Measurements from ENCODE around the gene PPM1K.

Gene PPM1K

DNA sequence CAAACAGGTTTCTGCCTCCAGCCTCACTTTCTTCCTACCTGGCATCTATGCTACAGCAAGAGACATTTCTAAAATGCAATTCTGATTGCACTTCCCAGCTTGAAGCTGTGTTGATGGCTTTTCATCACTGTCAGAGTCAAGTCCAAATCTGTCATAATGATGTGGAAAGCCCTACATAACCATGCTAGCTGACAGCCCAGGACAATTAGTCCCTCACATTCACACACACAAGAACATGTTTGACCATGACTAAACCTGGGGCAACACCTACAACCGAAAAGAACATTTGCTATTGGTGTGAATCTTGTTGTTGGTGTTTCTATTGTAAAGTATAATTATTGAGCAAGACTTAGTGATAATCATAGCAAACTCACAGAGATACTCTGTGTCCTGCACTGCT lies 58.2 kb downstream of the PPM1K start:
- Histone ChIP-seq H2BK12ac (ENCODE audit: low read length in 2 of 2) (no peak overlapping the region), H2BK120ac (ENCODE audit: low read depth, low read length) (no peak overlapping the region), H3K4me2 (ENCODE audit: low read length, poor library complexity, severe bottlenecking) (no peak overlapping the region), H4K91ac (ENCODE audit: low read length) (no peak overlapping the region), H3K14ac (ENCODE audit: low read length in 2 of 2) (no peak overlapping the region), H3K18ac (ENCODE audit: low read depth in 1 of 2, low read length in 2 of 2) (no peak overlapping the region), H2AFZ (ENCODE audit: low read depth, low read length) (no peak overlapping the region), H3K9ac (ENCODE audit: low read length) (no peak overlapping the region), H3K23ac (ENCODE audit: low read length in 2 of 2) (no peak overlapping the region), H3K79me1 (replicated peaks; ENCODE audit: low read length, poor library complexity, severe bottlenecking) (no peaks in the 10 kb centered on the region), H4K8ac (ENCODE audit: low read length) (no peak overlapping the region), H3K27ac (ENCODE audit: low read length, poor library complexity, severe bottlenecking) (no peak overlapping the region), H3K27me3 (ENCODE audit: control insufficient read depth in 1 of 2, insufficient read depth in 1 of 2, low read length in 2 of 2) (no peaks in the 10 kb centered on the region), H2AK5ac (ENCODE audit: low read length, severe bottlenecking) (no peak overlapping the region), H3K36me3 (ENCODE audit: control insufficient read depth in 1 of 2, insufficient read depth in 2 of 2, low read depth in 1 of 2, low read length in 2 of 2) (no peaks in the 10 kb centered on the region), H3K4ac (ENCODE audit: low read depth in 1 of 2, low read length in 2 of 2) (no peak overlapping the region), H2BK5ac (ENCODE audit: low read depth, low read length, poor library complexity, severe bottlenecking) (no peak overlapping the region), H3K9me3 (ENCODE audit: control insufficient read depth, low read length) (no peaks in the 10 kb centered on the region), H3K4me3 (ENCODE audit: insufficient read depth in 1 of 2, low read depth in 1 of 2, low read length in 2 of 2) (no peak overlapping the region), H2BK15ac (ENCODE audit: low read depth, poor library complexity, severe bottlenecking) (no peak overlapping the region), H3K4me1 (ENCODE audit: control insufficient read depth, insufficient read depth, low read depth, low read length) (no peaks in the 10 kb centered on the region)
- no CpG with 5 or more reads among the region's 1 CpG for WGBS
- DNase-seq = no peak

DNA sequence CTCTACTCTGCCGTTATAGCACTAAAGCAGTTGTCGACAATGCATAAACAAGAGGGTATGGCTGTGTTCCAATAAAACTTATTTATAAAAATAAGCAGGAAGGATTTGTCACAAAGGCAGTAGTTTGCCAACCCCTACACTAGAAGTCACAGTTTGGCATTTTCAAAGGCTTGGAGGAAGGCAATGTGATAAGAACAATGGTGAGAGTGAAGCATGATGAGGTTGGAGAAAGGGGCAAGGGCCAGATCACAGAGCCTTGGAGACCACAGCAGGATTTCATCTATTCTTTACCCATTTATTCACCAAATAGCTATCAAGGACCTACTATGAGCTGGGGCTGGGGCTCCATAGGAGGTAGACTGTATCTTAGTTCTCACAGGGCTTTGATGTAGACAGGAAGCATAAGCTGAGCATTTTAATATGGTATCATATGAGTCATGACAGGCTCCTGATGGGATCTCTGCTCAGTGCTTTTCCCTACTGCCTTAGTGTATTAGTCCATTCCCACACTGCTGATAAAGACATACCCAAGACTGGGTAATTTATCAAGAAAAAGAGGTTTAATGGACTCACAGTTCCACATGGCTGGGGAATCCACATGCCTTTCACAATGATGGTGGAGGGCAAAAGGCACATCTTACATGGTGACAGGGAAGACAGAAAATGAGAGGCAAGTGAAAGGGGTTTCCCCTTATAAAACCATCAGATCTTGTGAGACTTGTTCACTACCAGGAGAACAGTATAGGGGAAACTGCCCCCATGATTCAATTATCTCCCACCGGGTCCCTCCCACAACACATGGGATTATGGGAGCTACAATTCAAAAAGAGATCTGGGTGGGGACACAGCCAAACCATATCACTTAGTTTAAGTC lies 58.9 kb downstream of the PPM1K start:
- no peak overlapping the region for H2BK15ac ChIP-seq (ENCODE audit: low read depth, poor library complexity, severe bottlenecking)
- no peak overlapping the region for H3K9ac ChIP-seq (ENCODE audit: low read length)
- no peaks in the 10 kb centered on the region for H3K36me3 ChIP-seq (ENCODE audit: control insufficient read depth in 1 of 2, insufficient read depth in 2 of 2, low read depth in 1 of 2, low read length in 2 of 2)
- H3K23ac ChIP-seq (ENCODE audit: low read length in 2 of 2) = no peak overlapping the region
- no peak overlapping the region for H4K91ac ChIP-seq (ENCODE audit: low read length)
- peak overlapping the region in 1 of 2 experiments; percentile 21 for H3K18ac ChIP-seq (ENCODE audit: low read depth in 1 of 2, low read length in 2 of 2)
- H3K4ac ChIP-seq (ENCODE audit: low read depth in 1 of 2, low read length in 2 of 2) = no peak overlapping the region
- H4K8ac ChIP-seq (ENCODE audit: low read length) = no peak overlapping the region
- no peak overlapping the region for H2AK5ac ChIP-seq (ENCODE audit: low read length, severe bottlenecking)
- no peak overlapping the region for H2AFZ ChIP-seq (ENCODE audit: low read depth, low read length)
- H3K14ac ChIP-seq (ENCODE audit: low read length in 2 of 2) = no peak overlapping the region
- H3K27me3 ChIP-seq (ENCODE audit: control insufficient read depth in 1 of 2, insufficient read depth in 1 of 2, low read length in 2 of 2) = no peaks in the 10 kb centered on the region
- H3K27ac ChIP-seq (ENCODE audit: low read length, poor library complexity, severe bottlenecking) = no peak overlapping the region
- no peak overlapping the region for H3K4me3 ChIP-seq (ENCODE audit: insufficient read depth in 1 of 2, low read depth in 1 of 2, low read length in 2 of 2)
- DNase-seq = peak; percentile 32
- no peaks in the 10 kb centered on the region for H3K79me1 ChIP-seq (replicated peaks; ENCODE audit: low read length, poor library complexity, severe bottlenecking)
- no peak overlapping the region for H2BK120ac ChIP-seq (ENCODE audit: low read depth, low read length)
- no peak overlapping the region for H2BK12ac ChIP-seq (ENCODE audit: low read length in 2 of 2)
- no peaks in the 10 kb centered on the region for H3K9me3 ChIP-seq (ENCODE audit: control insufficient read depth, low read length)
- no peak overlapping the region for H2BK5ac ChIP-seq (ENCODE audit: low read depth, low read length, poor library complexity, severe bottlenecking)
- no peaks in the 10 kb centered on the region for H3K4me1 ChIP-seq (ENCODE audit: control insufficient read depth, insufficient read depth, low read depth, low read length)
- no peak overlapping the region for H3K4me2 ChIP-seq (ENCODE audit: low read length, poor library complexity, severe bottlenecking)
- whole genome bisulfite sequencing = 92% methylated on average over 3 of the region's 3 CpGs

DNA sequence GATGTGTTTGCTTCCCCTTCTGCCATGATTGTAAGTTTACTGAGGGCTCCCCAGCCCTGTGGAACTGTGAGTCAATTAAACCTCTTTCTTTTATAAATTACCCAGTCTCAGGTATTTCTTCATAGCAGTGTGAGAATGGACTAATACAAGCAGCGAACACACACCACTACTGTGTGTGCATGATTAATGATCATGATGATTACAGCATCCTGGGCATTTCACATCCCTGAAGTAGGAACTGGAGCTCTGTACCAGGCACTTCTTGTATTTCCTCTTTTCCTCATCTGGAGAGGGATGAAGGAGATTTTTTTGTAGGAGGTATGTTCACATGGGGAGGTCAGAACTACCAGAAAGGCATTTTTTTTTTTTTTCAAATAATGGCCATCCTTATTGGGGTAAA lies 60.8 kb downstream of the PPM1K start:
- H3K27ac ChIP-seq (ENCODE audit: low read length, poor library complexity, severe bottlenecking) = no peak overlapping the region
- no peak overlapping the region for H2BK120ac ChIP-seq (ENCODE audit: low read depth, low read length)
- no peak overlapping the region for H3K9ac ChIP-seq (ENCODE audit: low read length)
- no peaks in the 10 kb centered on the region for H3K27me3 ChIP-seq (ENCODE audit: control insufficient read depth in 1 of 2, insufficient read depth in 1 of 2, low read length in 2 of 2)
- H2AK5ac ChIP-seq (ENCODE audit: low read length, severe bottlenecking) = no peak overlapping the region
- H2BK5ac ChIP-seq (ENCODE audit: low read depth, low read length, poor library complexity, severe bottlenecking) = no peak overlapping the region
- H3K23ac ChIP-seq (ENCODE audit: low read length in 2 of 2) = no peak overlapping the region
- H4K8ac ChIP-seq (ENCODE audit: low read length) = no peak overlapping the region
- no CpG with 5 or more reads among the region's 1 CpG for WGBS
- H2BK15ac ChIP-seq (ENCODE audit: low read depth, poor library complexity, severe bottlenecking) = no peak overlapping the region
- H3K4ac ChIP-seq (ENCODE audit: low read depth in 1 of 2, low read length in 2 of 2) = no peak overlapping the region
- H3K79me1 ChIP-seq (replicated peaks; ENCODE audit: low read length, poor library complexity, severe bottlenecking) = no peaks in the 10 kb centered on the region
- no peaks in the 10 kb centered on the region for H3K9me3 ChIP-seq (ENCODE audit: control insufficient read depth, low read length)
- H3K4me2 ChIP-seq (ENCODE audit: low read length, poor library complexity, severe bottlenecking) = no peak overlapping the region
- H3K18ac ChIP-seq (ENCODE audit: low read depth in 1 of 2, low read length in 2 of 2) = no peak overlapping the region
- no peaks in the 10 kb centered on the region for H3K4me1 ChIP-seq (ENCODE audit: control insufficient read depth, insufficient read depth, low read depth, low read length)
- no peaks in the 10 kb centered on the region for H3K36me3 ChIP-seq (ENCODE audit: control insufficient read depth in 1 of 2, insufficient read depth in 2 of 2, low read depth in 1 of 2, low read length in 2 of 2)
- DNase-seq = no peak
- H3K4me3 ChIP-seq (ENCODE audit: insufficient read depth in 1 of 2, low read depth in 1 of 2, low read length in 2 of 2) = no peak overlapping the region
- H4K91ac ChIP-seq (ENCODE audit: low read length) = no peak overlapping the region
- no peak overlapping the region for H3K14ac ChIP-seq (ENCODE audit: low read length in 2 of 2)
- no peak overlapping the region for H2AFZ ChIP-seq (ENCODE audit: low read depth, low read length)
- H2BK12ac ChIP-seq (ENCODE audit: low read length in 2 of 2) = no peak overlapping the region

DNA sequence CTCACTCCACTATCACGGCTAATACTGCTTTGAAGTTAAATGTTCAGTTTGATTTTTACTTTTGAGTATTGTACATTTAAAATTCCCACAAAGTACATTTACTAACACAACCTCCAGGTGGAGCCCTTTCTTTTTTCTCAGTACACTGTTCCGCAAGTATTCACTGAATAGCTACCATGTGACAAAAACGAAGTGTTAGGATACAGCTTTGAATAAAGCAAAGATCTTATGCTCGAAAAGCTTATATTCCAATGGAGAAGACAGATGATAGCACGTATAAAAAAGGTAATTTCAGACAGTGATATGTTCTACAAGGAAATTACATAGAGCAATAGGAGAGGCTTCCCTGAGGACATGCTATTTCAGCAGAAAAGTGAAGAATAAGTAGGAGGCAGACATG lies 65.3 kb downstream of the PPM1K start:
- no peaks in the 10 kb centered on the region for H3K4me1 ChIP-seq (ENCODE audit: control insufficient read depth, insufficient read depth, low read depth, low read length)
- no peak overlapping the region for H3K9ac ChIP-seq (ENCODE audit: low read length)
- no peak overlapping the region for H2AFZ ChIP-seq (ENCODE audit: low read depth, low read length)
- H3K4ac ChIP-seq (ENCODE audit: low read depth in 1 of 2, low read length in 2 of 2) = no peak overlapping the region
- no peak overlapping the region for H3K14ac ChIP-seq (ENCODE audit: low read length in 2 of 2)
- no peak overlapping the region for H3K4me2 ChIP-seq (ENCODE audit: low read length, poor library complexity, severe bottlenecking)
- no peaks in the 10 kb centered on the region for H3K79me1 ChIP-seq (replicated peaks; ENCODE audit: low read length, poor library complexity, severe bottlenecking)
- WGBS = 0% methylated on average over 3 of the region's 5 CpGs
- H2BK5ac ChIP-seq (ENCODE audit: low read depth, low read length, poor library complexity, severe bottlenecking) = no peak overlapping the region
- H4K91ac ChIP-seq (ENCODE audit: low read length) = no peak overlapping the region
- H2AK5ac ChIP-seq (ENCODE audit: low read length, severe bottlenecking) = no peak overlapping the region
- H2BK15ac ChIP-seq (ENCODE audit: low read depth, poor library complexity, severe bottlenecking) = no peak overlapping the region
- no peak overlapping the region for H3K23ac ChIP-seq (ENCODE audit: low read length in 2 of 2)
- H4K8ac ChIP-seq (ENCODE audit: low read length) = no peak overlapping the region
- no peak overlapping the region for H2BK12ac ChIP-seq (ENCODE audit: low read length in 2 of 2)
- H3K4me3 ChIP-seq (ENCODE audit: insufficient read depth in 1 of 2, low read depth in 1 of 2, low read length in 2 of 2) = no peak overlapping the region
- H3K27me3 ChIP-seq (ENCODE audit: control insufficient read depth in 1 of 2, insufficient read depth in 1 of 2, low read length in 2 of 2) = no peaks in the 10 kb centered on the region
- H3K36me3 ChIP-seq (ENCODE audit: control insufficient read depth in 1 of 2, insufficient read depth in 2 of 2, low read depth in 1 of 2, low read length in 2 of 2) = no peaks in the 10 kb centered on the region
- H2BK120ac ChIP-seq (ENCODE audit: low read depth, low read length) = no peak overlapping the region
- no peak overlapping the region for H3K18ac ChIP-seq (ENCODE audit: low read depth in 1 of 2, low read length in 2 of 2)
- DNase-seq = peak; percentile 66
- no peak overlapping the region for H3K27ac ChIP-seq (ENCODE audit: low read length, poor library complexity, severe bottlenecking)
- H3K9me3 ChIP-seq (ENCODE audit: control insufficient read depth, low read length) = no peaks in the 10 kb centered on the region
